Measurements from ENCODE around the gene GLCCI1.
A peak's percentile ranks its signal among the peaks of the same experiment; 100 is the strongest.

GLCCI1 gene

GRCh38 chr7:8134089-8134733, 165.6 kb downstream of the GLCCI1 start:
- DNase-seq: peak; percentile 47

DNA sequence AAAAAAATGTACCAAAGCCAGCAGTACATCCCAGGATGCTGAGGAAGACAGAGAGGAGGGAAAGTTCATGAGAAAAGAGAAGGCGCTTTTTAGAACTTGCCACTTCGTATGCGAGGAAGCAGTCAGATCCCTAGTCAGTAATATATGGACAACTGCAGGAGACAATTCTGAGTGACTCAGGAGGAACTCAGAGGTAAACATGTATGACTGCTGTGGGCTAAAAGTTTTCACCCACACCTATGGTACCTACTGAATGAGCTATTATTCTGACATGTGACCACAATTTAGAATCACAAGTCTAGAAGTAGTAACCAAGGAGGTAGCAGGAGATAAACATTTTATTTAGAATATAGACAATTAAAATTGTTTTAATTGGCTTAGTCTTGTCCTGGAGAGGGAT, 166.8 kb downstream of the GLCCI1 start:
- DNase-seq: no peak

DNA sequence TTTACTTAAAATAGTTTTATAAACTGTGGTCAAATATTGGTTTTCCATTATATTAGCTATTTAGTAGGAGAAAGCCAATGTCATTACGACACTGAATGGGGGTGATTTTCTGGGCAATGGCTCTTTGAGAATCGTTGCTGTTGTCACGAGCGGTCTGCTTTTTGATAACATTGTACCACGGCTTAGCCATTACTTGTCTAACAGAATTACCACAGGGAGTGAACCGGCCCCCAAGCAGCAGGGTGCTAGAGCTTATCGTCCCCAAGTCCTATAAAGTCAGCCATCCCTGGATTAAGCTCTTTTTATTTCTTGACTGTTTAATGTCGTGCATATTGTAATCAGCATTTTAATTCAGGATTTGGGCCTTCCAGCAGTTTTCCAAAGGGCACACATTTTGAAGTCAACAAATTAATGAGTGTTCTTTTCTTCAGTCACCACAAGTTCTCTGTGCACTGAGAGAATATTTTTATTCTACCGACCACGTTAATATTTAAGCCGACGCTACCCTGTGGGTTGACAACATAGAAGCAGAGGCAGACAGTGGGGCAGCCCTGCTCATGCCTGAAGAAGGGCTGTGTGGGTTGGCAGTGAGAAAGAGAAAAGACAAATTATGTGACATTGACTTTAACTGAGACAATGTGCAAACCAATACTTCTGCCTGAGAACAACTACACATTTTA, 167.6 kb downstream of the GLCCI1 start:
- DNase-seq: no peak

Measured in stimulated activated CD4-positive, alpha-beta T cell treated with anti-CD3 and anti-CD28 coated beads, Interleukin-4, amount 100 ng/mL, for 24 hours (primary cell).